Parietal lobe (tissue), 1 donor: Measurements from ENCODE around the gene TMEM231. TPM values are rescaled to one million over a fixed set of nuclear protein-coding genes. Genes with fewer than 3 reads are reported as not detected.

Source experiments
- total RNA-seq: library from RNA; depleted of rRNA; stranded (reverse); fragments of >200 nt; gene quantifications from one replicate; pipeline ENCODE4 v1.2.3, GENCODE V29; 2014

TMEM231 gene, protein sequence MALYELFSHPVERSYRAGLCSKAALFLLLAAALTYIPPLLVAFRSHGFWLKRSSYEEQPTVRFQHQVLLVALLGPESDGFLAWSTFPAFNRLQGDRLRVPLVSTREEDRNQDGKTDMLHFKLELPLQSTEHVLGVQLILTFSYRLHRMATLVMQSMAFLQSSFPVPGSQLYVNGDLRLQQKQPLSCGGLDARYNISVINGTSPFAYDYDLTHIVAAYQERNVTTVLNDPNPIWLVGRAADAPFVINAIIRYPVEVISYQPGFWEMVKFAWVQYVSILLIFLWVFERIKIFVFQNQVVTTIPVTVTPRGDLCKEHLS
- total RNA-seq, result 20.7 TPM

DNA sequence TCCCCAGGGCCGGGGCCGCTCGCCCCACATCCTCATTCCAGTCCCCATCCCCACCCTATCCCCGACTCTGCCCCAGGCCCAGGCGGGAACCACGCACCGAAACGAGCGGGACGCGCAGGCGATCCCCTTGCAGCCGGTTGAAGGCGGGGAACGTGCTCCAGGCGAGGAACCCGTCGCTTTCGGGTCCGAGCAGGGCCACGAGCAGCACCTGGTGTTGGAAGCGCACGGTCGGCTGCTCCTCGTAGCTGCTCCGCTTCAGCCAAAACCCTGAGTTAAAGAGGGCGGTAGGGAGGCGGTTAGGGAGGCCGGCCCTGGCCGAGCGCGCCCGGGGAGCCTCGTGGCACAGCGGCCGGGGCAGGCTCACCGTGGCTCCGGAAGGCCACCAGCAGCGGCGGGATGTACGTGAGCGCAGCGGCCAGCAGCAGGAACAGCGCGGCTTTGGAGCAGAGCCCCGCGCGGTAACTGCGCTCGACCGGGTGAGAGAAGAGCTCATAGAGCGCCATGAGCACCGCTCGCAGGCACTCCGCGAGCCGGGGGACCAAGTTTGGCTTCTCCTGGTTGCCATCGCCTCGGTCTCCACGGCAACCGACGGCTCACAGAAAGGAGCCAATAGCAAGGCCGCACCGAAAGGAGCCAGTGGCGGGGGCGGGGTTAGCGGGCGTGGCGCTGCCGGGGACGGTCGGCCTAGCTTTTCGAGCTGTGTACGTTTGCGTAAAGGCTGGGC is at the start of gene TMEM231:
TSS of gene TMEM231 (minus strand) at position 546 of the 724 bp plus-strand sequence. CDS start at position 503, 43 bp downstream.

DNA sequence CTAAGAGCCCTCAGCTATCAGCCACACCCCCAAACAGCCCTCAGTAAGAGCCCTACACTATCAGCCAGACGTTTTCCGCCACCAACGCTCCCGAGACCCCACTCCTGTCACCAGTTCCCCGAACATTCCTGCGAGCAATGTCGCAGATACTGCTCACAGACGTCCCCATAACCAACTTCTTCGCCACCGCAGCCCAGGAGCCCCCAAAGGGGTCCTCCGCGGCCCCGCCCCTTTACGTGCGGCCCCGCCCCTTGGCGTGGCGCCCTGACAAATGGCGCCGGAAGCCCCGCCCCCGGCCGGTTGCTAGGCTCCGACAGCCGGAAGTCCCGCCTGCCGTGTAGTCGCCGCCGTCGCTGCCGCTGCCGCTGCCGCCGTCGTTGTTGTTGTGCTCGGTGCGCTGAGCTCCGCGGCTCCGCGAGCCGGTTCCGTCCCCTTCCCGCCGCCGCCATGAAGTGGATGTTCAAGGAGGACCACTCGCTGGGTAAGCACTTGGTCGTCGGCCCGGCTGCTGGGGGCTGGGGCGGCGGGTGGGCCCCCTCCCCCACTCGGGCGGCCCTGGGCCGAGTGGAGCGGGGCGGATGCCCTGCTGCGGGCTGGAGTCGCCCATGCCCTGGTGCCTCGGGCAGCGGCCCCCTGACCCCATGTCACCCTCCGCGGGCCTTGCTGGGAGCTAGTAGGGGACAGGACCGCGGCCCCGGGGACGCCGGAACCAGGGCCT is 10.1 kb upstream of the TMEM231 start, which contains the start of gene GABARAPL2:
TSS of gene GABARAPL2 (plus strand) at position 340 of the 718 bp plus-strand sequence. CDS start at position 448, 108 bp downstream.

DNA sequence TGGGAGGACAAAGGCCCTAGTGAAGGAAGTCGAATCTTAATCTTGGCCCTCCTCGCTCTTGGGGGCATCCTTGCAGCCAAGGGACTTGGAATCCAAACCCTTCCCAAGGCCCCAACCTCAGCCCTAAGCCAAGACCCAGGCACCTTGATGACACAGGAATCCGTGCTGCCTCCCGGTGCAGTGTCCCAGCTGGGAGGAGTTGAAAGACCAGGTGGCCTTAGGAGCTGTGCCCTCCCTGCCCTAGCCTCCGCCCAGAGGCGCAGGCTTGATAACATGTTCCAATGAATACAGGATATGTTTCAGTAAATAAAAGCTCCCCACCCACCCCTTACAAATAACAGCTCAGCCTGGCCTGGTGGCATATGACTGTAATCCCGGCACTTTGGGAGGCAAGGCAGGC is 20.2 kb downstream of the TMEM231 start, which contains the start of gene CHST5:
TSS of gene CHST5 (minus strand) at position 208 of the 400 bp plus-strand sequence. CDS start 5,724 bp downstream, outside the sequence.

DNA sequence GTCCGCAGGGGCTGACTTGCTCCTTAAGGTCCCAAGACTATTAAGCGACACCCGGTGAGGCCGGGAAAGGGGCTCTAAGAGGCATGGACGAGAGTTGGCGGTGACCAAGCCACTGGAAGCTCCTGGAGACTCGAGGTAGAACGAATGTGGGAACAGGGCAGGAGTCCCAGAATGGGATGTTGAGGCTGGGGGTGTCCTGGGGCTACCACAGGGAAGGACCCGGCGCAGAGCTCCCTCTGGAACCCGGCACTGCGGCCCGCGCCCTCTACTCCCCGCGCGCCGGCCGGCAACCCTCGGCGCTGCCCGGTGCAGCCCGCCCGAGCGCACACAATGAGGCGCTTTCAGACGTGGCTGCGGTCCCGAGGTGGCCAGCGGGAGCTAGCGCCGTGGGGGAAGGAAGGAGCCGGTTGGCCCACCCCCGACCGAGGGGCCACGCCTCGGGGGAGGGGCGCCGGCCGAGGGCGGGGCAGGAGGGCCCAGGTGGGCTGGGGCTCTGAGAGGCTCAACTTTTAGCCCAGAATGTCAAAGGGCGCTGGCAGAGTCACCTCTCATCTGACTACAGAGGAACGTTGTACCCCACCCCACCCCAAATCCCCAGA is 60.9 kb downstream of the TMEM231 start, which contains the start of gene CHST6:
TSS of gene CHST6 (minus strand) at position 366 of the 599 bp plus-strand sequence. CDS start 15,613 bp downstream, outside the sequence.

Other genes with a start within 250 kb of the TMEM231 start
- gene CFDP1, start 122.7 kb downstream of the TMEM231 start, total RNA-seq, result 97.7 TPM
- 23.2 TPM for gene TMEM170A, start 91.6 kb downstream of the TMEM231 start, total RNA-seq
- gene CHST6, start 60.8 kb downstream of the TMEM231 start, total RNA-seq, result 0.94 TPM
- 0.94 TPM for gene CHST5, start 20.1 kb downstream of the TMEM231 start, total RNA-seq
- gene GABARAPL2, start 10.1 kb upstream of the TMEM231 start, total RNA-seq, result 75.7 TPM
- 125 TPM for gene ADAT1, start 67.0 kb upstream of the TMEM231 start, total RNA-seq
- 80.8 TPM for gene KARS1, start 91.4 kb upstream of the TMEM231 start, total RNA-seq
- gene TERF2IP, start 91.5 kb upstream of the TMEM231 start, total RNA-seq, result 128 TPM
- not detected for gene CPHXL2, start 120.8 kb upstream of the TMEM231 start, total RNA-seq
- not detected for gene DUXB, start 145.2 kb upstream of the TMEM231 start, total RNA-seq
- gene CPHXL, start 170.2 kb upstream of the TMEM231 start, total RNA-seq, result not detected